Measurements from ENCODE around the gene HIP1.
"Not testable (repeated sequence)": the region's sequence is repeated elsewhere in the genome, so short reads cannot be mapped to it uniquely, and the experiment has no call there.

The HIP1 gene

DNA sequence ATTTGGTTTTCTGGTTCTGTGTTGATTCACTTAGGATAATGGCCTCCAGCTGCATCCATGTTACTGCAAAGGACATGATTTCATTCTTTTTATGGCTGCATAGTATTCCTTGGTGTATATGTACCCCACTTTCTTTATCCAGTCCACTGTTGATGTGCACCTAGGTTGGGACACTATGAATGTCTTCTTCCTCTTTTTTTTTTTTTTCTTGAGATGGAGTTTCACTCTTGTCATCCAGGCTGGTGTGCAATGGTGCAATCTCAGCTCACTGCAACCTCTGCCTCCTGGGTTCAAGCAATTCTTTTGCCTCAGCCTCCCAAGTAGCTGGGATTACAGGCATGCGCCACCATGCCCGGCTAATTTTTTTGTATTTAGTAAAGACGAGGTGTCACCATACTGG is 23.1 kb upstream of the HIP1 start:
- H3K4me2 ChIP-seq (ENCODE audit: low read length); H3K4me1 ChIP-seq (ENCODE audit: control insufficient read depth, insufficient read depth, low read length); H3K9ac ChIP-seq (ENCODE audit: low read depth, low read length); H3K27me3 ChIP-seq (ENCODE audit: control insufficient read depth, insufficient read depth, low read length); H3K36me3 ChIP-seq (ENCODE audit: insufficient read depth, low read length); H3K9me3 ChIP-seq (replicated peaks; ENCODE audit: low read length); H3K4me3 ChIP-seq (ENCODE audit: low read length): not testable (repeated sequence)

DNA sequence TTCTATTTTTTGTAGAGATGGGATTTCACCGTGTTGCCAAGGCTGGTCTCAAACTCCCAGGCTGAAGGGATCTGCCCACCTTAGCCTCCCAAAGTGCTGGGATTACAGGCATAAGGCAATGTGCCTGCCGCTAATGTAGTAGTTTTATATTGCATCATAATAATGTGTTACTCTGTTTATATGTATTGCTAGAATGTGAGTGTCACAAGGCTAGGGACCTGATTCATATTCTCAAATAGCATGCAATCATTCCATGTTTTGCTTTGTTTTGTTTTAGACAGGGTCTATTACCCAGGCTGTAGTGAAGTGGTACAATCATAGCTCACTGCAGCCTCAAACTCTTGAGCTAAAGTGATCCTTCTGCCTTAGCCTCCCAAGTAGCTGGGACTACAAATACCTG is 19.8 kb upstream of the HIP1 start:
- H3K9ac ChIP-seq (ENCODE audit: low read depth, low read length) = no peak overlapping the region
- H3K4me1 ChIP-seq (ENCODE audit: control insufficient read depth, insufficient read depth, low read length) = no peaks in the 10 kb centered on the region
- H3K9me3 ChIP-seq (replicated peaks; ENCODE audit: low read length) = no peaks in the 10 kb centered on the region
- H3K27me3 ChIP-seq (ENCODE audit: control insufficient read depth, insufficient read depth, low read length) = no peaks in the 10 kb centered on the region
- no peak overlapping the region for H3K4me2 ChIP-seq (ENCODE audit: low read length)
- no peaks in the 10 kb centered on the region for H3K36me3 ChIP-seq (ENCODE audit: insufficient read depth, low read length)
- H3K4me3 ChIP-seq (ENCODE audit: low read length) = no peak overlapping the region

DNA sequence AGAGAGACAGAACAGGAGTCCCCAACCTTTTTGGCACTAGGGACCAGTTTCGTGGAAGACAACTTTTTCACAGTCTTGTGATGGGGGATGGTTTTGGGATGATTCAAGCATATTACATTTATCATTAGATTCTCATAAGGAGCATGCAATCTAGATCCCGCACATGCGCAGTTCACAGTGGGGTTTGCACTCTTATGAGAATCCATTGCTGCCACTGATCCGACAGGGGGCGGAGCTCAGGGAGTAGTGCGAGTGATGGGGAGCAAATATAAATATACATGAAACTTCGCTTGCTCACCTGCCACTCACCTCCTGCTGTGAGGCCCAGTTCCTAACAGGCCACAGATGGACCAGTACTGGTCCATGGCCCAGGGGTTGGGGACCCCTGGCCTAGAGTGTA is 19.1 kb upstream of the HIP1 start:
- Histone ChIP-seq H3K9ac (ENCODE audit: low read depth, low read length) (no peak overlapping the region), H3K4me2 (ENCODE audit: low read length) (no peak overlapping the region), H3K9me3 (replicated peaks; ENCODE audit: low read length) (no peaks in the 10 kb centered on the region), H3K4me3 (ENCODE audit: low read length) (no peak overlapping the region), H3K27me3 (ENCODE audit: control insufficient read depth, insufficient read depth, low read length) (no peaks in the 10 kb centered on the region), H3K36me3 (ENCODE audit: insufficient read depth, low read length) (no peaks in the 10 kb centered on the region), H3K4me1 (ENCODE audit: control insufficient read depth, insufficient read depth, low read length) (no peaks in the 10 kb centered on the region)

DNA sequence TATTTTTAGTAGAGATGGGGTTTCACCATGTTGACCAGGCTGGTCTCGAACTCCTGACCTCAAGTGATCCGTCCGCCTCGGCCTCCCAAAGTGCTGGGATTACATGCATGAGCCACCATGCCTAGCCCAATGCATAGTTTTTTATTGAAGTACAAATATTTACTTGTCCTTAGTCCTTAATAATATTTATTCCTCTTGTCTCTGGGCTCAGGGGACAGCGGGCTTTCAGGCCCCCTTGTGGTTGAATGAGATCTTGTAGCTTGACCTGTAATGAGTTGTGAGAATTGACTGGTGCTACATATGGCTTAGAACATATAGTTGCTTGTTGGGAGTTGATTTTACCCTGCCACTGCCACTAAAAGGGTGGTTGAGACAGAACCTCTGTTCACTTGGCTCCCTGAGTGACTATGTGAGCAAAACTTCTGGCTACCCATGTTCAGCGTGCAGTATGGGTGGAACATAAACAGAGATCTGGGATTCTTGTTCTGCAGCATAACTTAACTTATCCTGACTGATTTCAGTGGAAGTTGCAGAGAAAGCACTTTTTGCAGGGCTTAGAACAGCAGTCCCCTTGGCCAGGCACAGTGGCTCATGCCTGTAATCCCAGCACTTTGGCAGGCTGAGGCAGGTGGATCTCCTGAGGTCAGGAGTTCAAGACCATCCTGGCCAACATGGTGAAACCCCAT is 18.4 kb upstream of the HIP1 start:
- Histone ChIP-seq H3K4me3 (ENCODE audit: low read length) (no peak overlapping the region), H3K27me3 (ENCODE audit: control insufficient read depth, insufficient read depth, low read length) (no peaks in the 10 kb centered on the region), H3K36me3 (ENCODE audit: insufficient read depth, low read length) (no peaks in the 10 kb centered on the region), H3K9me3 (replicated peaks; ENCODE audit: low read length) (no peaks in the 10 kb centered on the region), H3K4me1 (ENCODE audit: control insufficient read depth, insufficient read depth, low read length) (no peaks in the 10 kb centered on the region), H3K4me2 (ENCODE audit: low read length) (no peak overlapping the region), H3K9ac (ENCODE audit: low read depth, low read length) (no peak overlapping the region)

DNA sequence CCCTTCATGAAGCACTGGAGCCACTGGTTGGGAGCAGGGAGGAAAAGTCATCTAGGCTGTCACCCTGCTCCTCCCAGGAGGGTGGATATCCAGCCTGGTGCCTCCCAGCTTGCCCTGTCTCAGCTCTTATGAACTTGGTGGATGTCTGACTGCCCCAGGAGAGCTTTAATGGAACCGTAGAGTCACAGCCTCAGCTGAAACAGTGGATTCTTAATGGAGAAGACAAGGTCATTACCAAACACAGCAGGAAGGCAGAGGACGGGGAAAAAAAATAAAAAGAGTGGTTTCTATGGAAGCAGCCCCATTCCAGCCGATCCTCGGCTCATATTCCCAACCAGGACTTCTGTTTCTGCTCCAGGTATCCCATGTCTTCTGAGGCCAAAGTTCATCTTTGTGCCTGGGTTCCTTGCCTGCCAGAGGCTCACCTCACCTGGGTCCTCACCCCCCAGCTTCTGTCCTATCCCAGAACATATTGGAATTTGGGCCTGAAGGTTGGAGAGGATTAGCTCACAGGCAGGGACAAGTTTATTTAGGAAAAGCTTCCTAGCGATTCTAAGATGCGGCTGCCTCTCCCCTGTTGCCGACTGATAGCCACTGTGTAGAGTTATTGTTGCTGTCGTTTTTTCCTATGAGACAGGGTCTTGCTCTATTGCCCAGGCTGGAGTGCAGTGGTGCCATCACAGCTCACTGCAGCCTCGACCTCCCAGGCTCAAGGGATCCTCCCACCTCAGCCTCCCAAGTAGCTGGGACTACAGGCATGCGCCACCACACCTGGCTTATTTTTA is 17.7 kb upstream of the HIP1 start:
- H3K36me3 ChIP-seq (ENCODE audit: insufficient read depth, low read length) = no peaks in the 10 kb centered on the region
- no peak overlapping the region for H3K4me3 ChIP-seq (ENCODE audit: low read length)
- H3K27me3 ChIP-seq (ENCODE audit: control insufficient read depth, insufficient read depth, low read length) = no peaks in the 10 kb centered on the region
- no peak overlapping the region for H3K9ac ChIP-seq (ENCODE audit: low read depth, low read length)
- no peaks in the 10 kb centered on the region for H3K9me3 ChIP-seq (replicated peaks; ENCODE audit: low read length)
- no peak overlapping the region for H3K4me2 ChIP-seq (ENCODE audit: low read length)
- no peaks in the 10 kb centered on the region for H3K4me1 ChIP-seq (ENCODE audit: control insufficient read depth, insufficient read depth, low read length)

DNA sequence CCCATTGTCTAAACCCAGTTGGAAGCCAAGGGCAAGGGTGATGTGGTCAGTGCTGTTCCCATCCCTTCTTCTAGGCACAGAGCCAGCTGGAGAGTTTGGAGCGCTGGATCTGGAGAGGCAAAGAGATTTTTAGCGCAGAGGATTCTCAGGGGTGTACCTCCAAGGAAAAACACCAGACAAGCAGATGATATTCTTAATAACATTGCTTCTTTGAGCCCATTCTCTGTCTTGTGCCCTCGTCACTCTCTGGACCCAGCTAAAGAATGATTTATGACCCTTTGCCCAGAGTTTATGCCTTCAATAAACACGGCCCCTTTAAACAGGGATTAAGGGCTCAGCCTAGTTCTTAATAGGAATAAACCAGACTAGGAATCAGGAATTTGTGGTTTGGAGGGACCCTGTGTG is 4.7 kb upstream of the HIP1 start:
- H3K4me1 ChIP-seq (ENCODE audit: control insufficient read depth, insufficient read depth, low read length) = peaks cover 4% of the 10 kb centered on the region
- H3K27me3 ChIP-seq (ENCODE audit: control insufficient read depth, insufficient read depth, low read length) = peaks cover 3% of the 10 kb centered on the region
- no peak overlapping the region for H3K9ac ChIP-seq (ENCODE audit: low read depth, low read length)
- H3K4me3 ChIP-seq (ENCODE audit: low read length) = no peak overlapping the region
- H3K36me3 ChIP-seq (ENCODE audit: insufficient read depth, low read length) = no peaks in the 10 kb centered on the region
- H3K4me2 ChIP-seq (ENCODE audit: low read length) = no peak overlapping the region
- no peaks in the 10 kb centered on the region for H3K9me3 ChIP-seq (replicated peaks; ENCODE audit: low read length)

DNA sequence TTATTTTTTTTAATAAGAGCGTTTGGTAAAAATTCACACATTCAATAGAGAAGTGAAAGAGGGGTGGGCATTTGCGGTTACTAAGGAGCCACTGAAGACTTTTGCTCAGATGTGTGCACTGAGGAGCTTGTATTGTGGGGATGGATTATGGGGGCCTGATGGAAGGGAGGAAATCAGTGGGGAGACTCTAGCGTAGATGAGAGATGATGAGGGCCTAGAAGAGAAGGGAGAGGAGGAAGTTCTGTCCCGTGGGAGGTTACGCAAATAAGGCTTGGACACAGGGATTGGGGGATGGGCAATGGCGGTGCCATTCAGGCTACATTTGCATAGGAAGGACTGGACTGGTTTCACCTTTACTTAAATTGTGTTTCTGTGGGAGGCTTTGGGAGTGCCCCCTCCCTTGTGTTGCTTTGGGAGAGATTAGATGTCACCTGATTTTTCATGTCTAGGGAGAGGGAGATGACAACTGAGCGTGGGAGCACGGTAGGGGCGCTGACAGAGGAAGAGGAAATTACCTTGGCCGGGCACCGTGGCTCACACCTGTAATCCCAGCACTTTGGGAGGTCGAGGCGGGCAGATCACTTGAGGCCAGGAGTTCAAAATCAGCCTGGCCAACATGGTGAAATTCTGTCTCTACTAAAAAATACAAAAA is 2.2 kb upstream of the HIP1 start:
- Histone ChIP-seq H3K4me1 (ENCODE audit: control insufficient read depth, insufficient read depth, low read length) (peaks cover 19% of the 10 kb centered on the region), H3K4me2 (ENCODE audit: low read length) (no peak overlapping the region), H3K27me3 (ENCODE audit: control insufficient read depth, insufficient read depth, low read length) (peaks cover 3% of the 10 kb centered on the region), H3K36me3 (ENCODE audit: insufficient read depth, low read length) (no peaks in the 10 kb centered on the region), H3K4me3 (ENCODE audit: low read length) (no peak overlapping the region), H3K9ac (ENCODE audit: low read depth, low read length) (no peak overlapping the region), H3K9me3 (replicated peaks; ENCODE audit: low read length) (no peaks in the 10 kb centered on the region)

DNA sequence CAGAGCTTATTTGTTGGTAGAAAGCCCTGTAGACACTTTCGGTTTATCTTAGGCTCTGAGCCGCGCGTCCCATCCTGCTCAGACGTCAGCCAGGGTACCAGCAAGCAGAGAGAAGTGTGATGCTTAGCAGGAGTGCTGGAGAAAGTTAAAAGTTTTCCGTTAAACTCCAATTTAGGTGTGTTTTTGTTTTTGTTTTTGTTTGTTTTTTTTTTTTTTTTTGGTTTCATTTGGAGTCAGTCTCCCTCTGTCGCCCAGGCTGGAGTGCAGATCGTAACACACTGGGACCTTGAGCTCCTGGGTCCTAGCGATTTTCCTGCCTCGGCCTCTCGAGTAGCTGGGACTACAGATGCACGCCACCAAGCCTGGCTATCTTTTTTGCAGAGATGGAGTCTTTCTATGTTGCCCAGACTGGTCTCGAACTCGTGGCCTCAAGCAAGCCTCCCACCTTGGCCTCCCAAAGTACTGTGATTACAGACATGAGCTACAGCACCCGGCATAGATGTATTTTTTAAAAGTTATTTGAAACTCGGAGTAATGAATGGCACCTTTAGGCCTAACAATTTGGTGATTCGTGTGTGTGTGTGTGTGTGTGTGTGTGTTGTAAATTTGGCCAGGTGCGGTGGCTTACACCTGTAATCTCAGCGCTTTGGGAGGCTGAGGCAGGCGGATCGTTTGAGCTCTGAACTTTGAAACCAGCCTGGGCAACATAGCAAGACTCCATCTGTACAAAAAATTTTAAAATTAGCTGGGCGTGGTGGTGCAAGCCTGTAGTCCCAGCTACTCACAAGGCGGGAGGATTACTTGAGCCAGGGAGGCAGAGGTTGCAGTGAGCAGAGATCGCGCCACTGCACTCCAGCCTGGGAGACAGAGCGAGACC is 1.3 kb upstream of the HIP1 start:
- H3K4me3 ChIP-seq (ENCODE audit: low read length) = peak overlapping the region; percentile 80
- no peaks in the 10 kb centered on the region for H3K9me3 ChIP-seq (replicated peaks; ENCODE audit: low read length)
- H3K27me3 ChIP-seq (ENCODE audit: control insufficient read depth, insufficient read depth, low read length) = peaks cover 3% of the 10 kb centered on the region
- no peaks in the 10 kb centered on the region for H3K36me3 ChIP-seq (ENCODE audit: insufficient read depth, low read length)
- H3K4me1 ChIP-seq (ENCODE audit: control insufficient read depth, insufficient read depth, low read length) = peaks cover 21% of the 10 kb centered on the region
- H3K9ac ChIP-seq (ENCODE audit: low read depth, low read length) = peak overlapping the region; percentile 76
- peak overlapping the region; percentile 89 for H3K4me2 ChIP-seq (ENCODE audit: low read length)

DNA sequence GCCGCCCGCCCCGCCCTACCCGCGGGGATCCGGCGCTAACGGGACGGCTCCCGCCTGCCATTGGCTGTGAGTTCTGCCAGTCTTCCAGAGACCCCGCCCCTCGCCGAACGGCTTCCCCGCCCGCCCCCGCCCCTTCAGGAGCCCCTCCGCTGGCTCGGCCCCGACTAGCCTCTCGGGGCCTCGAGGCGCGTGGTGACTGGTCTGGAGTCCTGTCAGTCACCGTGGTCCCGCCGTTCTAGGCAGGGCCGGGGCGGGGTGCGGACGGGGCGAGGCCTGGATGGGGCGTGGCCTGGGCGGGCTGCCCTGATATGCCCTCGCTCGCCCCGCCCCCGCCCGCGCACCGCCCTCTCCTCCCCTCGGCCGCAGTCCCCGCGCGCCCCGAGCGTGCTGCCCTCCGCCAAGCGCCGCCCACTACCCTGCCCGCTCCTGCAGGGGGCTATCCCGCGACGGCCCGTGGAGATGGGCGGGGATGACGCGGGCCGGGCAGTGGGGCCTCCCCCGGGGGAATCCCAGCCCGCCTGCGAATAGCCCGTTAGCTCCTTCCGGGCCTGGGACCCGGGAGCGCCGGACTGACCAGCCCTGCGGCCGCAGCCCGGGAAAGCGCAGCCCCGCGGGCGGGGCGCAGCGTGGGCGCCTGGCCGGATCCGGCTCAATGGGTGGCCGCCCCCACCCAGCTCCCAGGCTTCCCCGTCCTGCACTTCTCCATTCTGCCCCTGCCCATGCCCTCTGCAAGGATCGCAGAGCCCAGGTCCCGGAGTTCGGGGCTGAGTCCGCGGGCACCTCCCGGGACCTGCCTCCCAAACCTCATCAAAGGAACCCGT is 444 bp upstream of the HIP1 start:
- H3K4me1 ChIP-seq (ENCODE audit: control insufficient read depth, insufficient read depth, low read length) = peaks cover 30% of the 10 kb centered on the region
- H3K9ac ChIP-seq (ENCODE audit: low read depth, low read length) = peak overlapping the region; percentile 81
- peaks cover 3% of the 10 kb centered on the region for H3K27me3 ChIP-seq (ENCODE audit: control insufficient read depth, insufficient read depth, low read length)
- H3K36me3 ChIP-seq (ENCODE audit: insufficient read depth, low read length) = no peaks in the 10 kb centered on the region
- H3K4me3 ChIP-seq (ENCODE audit: low read length) = peak overlapping the region; percentile 90
- no peaks in the 10 kb centered on the region for H3K9me3 ChIP-seq (replicated peaks; ENCODE audit: low read length)
- H3K4me2 ChIP-seq (ENCODE audit: low read length) = peak overlapping the region; percentile 89

DNA sequence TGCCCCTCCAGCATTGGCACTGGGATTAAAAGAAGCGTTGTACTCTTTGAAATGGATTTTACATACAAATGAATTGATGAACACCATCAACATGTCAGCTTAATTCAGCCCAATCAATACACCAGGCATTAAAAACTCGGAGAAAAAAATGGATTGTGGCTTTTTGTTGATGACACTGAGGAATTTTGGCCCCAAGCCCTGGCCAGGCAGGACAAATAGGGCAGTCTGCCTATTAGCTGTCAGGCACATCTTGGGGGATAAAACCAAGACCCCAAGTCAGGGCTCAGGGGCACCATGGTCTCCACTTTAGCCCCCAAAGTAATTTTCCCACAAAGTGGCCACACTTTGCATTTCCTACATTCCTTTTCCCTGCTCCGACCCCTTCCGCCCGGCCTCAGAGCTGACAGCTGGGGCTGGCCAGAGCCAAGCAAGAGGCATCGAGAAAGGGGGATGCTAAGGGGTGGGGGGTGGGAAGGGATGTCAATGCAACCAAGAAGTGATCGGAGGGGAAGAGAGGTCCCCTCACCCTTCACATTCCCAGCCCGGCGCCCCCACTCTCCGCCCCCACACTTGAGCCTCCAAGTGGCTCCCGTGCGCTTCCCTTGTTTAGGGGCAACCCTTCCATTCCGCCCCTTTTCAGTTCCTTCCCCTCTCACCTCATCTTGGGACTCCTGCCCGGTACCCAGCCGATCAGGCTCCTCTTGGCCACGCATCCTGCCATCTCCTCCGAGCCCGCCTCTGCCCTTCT is 711 bp downstream of the HIP1 start:
- peak overlapping the region; percentile 82 for H3K4me2 ChIP-seq (ENCODE audit: low read length)
- H3K27me3 ChIP-seq (ENCODE audit: control insufficient read depth, insufficient read depth, low read length) = no peaks in the 10 kb centered on the region
- peak overlapping the region; percentile 81 for H3K9ac ChIP-seq (ENCODE audit: low read depth, low read length)
- peak overlapping the region; percentile 90 for H3K4me3 ChIP-seq (ENCODE audit: low read length)
- peaks cover 3% of the 10 kb centered on the region for H3K36me3 ChIP-seq (ENCODE audit: insufficient read depth, low read length)
- H3K4me1 ChIP-seq (ENCODE audit: control insufficient read depth, insufficient read depth, low read length) = peaks cover 38% of the 10 kb centered on the region
- no peaks in the 10 kb centered on the region for H3K9me3 ChIP-seq (replicated peaks; ENCODE audit: low read length)
